Measurements from ENCODE around the gene HAGHL. TPM values are rescaled to one million over a fixed set of nuclear protein-coding genes. Genes with fewer than 3 reads are reported as not detected.

Gene HAGHL
- total RNA-seq, 2 donors from 2014 or later = 8.9 to 11.4 TPM

DNA sequence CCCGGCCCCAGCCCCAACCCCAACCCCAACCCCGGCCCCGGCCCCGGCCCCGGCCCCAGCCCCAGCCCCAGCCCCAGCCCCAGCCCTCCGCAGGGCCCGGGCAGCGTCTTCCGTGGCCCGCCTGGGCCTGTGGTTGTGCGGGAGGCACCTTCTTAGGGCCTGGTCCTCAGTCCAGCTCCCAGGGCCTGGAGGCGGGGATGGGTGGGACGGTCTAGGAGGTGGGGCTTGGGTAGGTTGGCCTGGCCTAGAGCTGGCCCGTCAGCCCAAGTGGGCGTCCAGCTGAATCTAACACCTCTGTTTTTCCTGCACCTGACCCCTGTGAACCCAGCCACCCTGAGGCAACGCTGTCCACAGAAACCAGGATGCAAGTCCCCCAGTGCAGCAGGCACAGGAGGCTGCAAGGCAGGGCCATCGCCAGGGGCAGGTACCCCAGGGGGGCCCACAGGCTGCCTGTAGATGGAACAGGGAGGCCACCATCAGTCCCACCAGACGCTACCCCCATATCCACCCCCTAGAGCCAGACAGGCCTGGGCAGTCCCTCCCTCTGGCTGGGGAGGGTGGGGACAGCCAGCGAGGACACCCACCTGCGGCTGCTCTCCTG lies 42.4 kb downstream of the HAGHL start:
- no peaks in the 10 kb centered on the region for H3K27me3 Mint-ChIP-seq (ENCODE audit: insufficient read depth)
- WGBS, 2 experiments (ENCODE audit: insufficient coverage in 1 of 2, insufficient read length in 1 of 2) = 90 to 100% methylated on average over 1 to 15 of the region's 20 CpGs
- no peak overlapping the region for H3K9ac ChIP-seq (ENCODE audit: extremely low read depth, low read length, poor library complexity, severe bottlenecking)
- no peaks in the 10 kb centered on the region for H3K36me3 ChIP-seq (ENCODE audit: control insufficient read depth, insufficient read depth, low read length)
- H3K9me3 Mint-ChIP-seq = no peaks in the 10 kb centered on the region
- no peak overlapping the region for H3K27ac ChIP-seq (ENCODE audit: low read depth, low read length)
- no peaks in the 10 kb centered on the region for H3K9me3 ChIP-seq (ENCODE audit: control insufficient read depth, low read length)
- no peak overlapping the region for H3K4me3 ChIP-seq (ENCODE audit: low read length)
- H3K4me1 Mint-ChIP-seq = no peaks in the 10 kb centered on the region
- no peaks in the 10 kb centered on the region for H3K27me3 ChIP-seq (ENCODE audit: control insufficient read depth, insufficient read depth, low read length, poor library complexity, severe bottlenecking)
- TF ChIP-seq, protein P1, sequence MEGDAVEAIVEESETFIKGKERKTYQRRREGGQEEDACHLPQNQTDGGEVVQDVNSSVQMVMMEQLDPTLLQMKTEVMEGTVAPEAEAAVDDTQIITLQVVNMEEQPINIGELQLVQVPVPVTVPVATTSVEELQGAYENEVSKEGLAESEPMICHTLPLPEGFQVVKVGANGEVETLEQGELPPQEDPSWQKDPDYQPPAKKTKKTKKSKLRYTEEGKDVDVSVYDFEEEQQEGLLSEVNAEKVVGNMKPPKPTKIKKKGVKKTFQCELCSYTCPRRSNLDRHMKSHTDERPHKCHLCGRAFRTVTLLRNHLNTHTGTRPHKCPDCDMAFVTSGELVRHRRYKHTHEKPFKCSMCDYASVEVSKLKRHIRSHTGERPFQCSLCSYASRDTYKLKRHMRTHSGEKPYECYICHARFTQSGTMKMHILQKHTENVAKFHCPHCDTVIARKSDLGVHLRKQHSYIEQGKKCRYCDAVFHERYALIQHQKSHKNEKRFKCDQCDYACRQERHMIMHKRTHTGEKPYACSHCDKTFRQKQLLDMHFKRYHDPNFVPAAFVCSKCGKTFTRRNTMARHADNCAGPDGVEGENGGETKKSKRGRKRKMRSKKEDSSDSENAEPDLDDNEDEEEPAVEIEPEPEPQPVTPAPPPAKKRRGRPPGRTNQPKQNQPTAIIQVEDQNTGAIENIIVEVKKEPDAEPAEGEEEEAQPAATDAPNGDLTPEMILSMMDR (conservative IDR thresholded peaks at IDR 0.05) = no peak
- H3K27ac Mint-ChIP-seq = no peak overlapping the region
- H3K36me3 Mint-ChIP-seq (ENCODE audit: low read depth) = no peaks in the 10 kb centered on the region
- no peak overlapping the region for H3K4me3 Mint-ChIP-seq
- DNase-seq = no peak
- H3K4me1 ChIP-seq (ENCODE audit: control insufficient read depth, insufficient read depth, low read length) = no peaks in the 10 kb centered on the region

DNA sequence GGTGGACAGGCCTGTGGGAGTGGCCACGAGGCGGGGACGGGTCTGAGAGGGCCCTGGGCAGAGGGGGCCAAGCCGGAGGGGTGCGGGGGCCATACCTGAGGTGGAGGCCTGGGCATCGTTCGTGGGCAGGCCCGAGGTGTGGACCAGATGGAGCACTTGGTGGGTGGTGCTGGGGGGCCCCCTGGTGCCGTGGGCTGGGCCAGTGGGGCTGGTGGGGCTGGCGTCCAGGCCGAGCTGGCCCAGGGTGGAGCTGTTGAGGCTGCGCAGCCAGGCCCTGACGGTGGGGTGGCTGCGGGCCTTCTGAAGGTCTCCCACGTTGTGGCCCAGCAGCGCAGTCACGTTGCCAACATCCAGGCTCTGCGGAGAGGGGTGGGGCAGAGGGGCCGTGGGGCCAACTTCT lies 43.0 kb downstream of the HAGHL start:
- Histone ChIP-seq H3K27me3 (ENCODE audit: control insufficient read depth, insufficient read depth, low read length, poor library complexity, severe bottlenecking) (no peaks in the 10 kb centered on the region), H3K27ac (ENCODE audit: low read depth, low read length) (no peak overlapping the region), H3K9me3 (ENCODE audit: control insufficient read depth, low read length) (no peaks in the 10 kb centered on the region), H3K9ac (ENCODE audit: extremely low read depth, low read length, poor library complexity, severe bottlenecking) (no peak overlapping the region), H3K4me3 (ENCODE audit: low read length) (no peak overlapping the region), H3K4me1 (ENCODE audit: control insufficient read depth, insufficient read depth, low read length) (no peaks in the 10 kb centered on the region), H3K36me3 (ENCODE audit: control insufficient read depth, insufficient read depth, low read length) (no peaks in the 10 kb centered on the region)
- no peaks in the 10 kb centered on the region for H3K4me1 Mint-ChIP-seq
- WGBS, 2 experiments (ENCODE audit: insufficient coverage in 1 of 2, insufficient read length in 1 of 2) = 90 to 93% methylated on average over 7 to 19 of the region's 19 CpGs
- no peak overlapping the region for H3K4me3 Mint-ChIP-seq
- H3K9me3 Mint-ChIP-seq = no peaks in the 10 kb centered on the region
- no peak overlapping the region for H3K27ac Mint-ChIP-seq
- TF ChIP-seq, protein P1 (conservative IDR thresholded peaks at IDR 0.05) = no peak
- no peaks in the 10 kb centered on the region for H3K36me3 Mint-ChIP-seq (ENCODE audit: low read depth)
- DNase-seq = no peak
- no peaks in the 10 kb centered on the region for H3K27me3 Mint-ChIP-seq (ENCODE audit: insufficient read depth)

DNA sequence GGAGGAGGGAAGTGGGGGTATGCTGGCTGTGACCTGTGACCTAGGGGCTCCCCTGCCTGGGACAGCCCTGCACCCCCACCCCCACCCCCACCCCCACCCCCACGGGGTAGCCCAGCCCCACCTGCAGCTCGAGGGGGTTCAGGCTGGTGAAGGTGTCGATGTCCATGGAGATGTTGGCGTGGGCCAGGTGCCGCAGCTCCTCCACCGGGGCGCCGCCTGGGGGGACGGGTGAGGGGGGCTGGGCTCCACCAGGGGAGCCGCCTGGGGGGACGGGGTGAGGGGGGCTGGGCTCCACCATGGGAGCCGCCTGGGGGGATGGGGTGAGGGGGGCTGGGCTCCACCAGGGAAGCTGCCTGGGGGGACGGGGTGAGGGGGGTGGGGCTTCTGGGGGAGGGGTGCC lies 43.5 kb downstream of the HAGHL start:
- no peak overlapping the region for H3K4me3 Mint-ChIP-seq
- no peak overlapping the region for H3K27ac ChIP-seq (ENCODE audit: low read depth, low read length)
- no peaks in the 10 kb centered on the region for H3K36me3 Mint-ChIP-seq (ENCODE audit: low read depth)
- H3K9ac ChIP-seq (ENCODE audit: extremely low read depth, low read length, poor library complexity, severe bottlenecking) = no peak overlapping the region
- H3K9me3 ChIP-seq (ENCODE audit: control insufficient read depth, low read length) = no peaks in the 10 kb centered on the region
- no peaks in the 10 kb centered on the region for H3K27me3 Mint-ChIP-seq (ENCODE audit: insufficient read depth)
- no peaks in the 10 kb centered on the region for H3K27me3 ChIP-seq (ENCODE audit: control insufficient read depth, insufficient read depth, low read length, poor library complexity, severe bottlenecking)
- H3K36me3 ChIP-seq (ENCODE audit: control insufficient read depth, insufficient read depth, low read length) = no peaks in the 10 kb centered on the region
- WGBS, 2 experiments (ENCODE audit: insufficient coverage in 1 of 2, insufficient read length in 1 of 2) = 93% methylated on average over 6 of the region's 13 CpGs; no CpG with 5 or more reads in 1 of the 2 experiments
- H3K9me3 Mint-ChIP-seq = no peaks in the 10 kb centered on the region
- no peaks in the 10 kb centered on the region for H3K4me1 Mint-ChIP-seq
- DNase-seq = no peak
- no peak overlapping the region for H3K27ac Mint-ChIP-seq
- no peaks in the 10 kb centered on the region for H3K4me1 ChIP-seq (ENCODE audit: control insufficient read depth, insufficient read depth, low read length)
- no peak overlapping the region for H3K4me3 ChIP-seq (ENCODE audit: low read length)
- TF ChIP-seq, protein P1 (conservative IDR thresholded peaks at IDR 0.05) = no peak
